HG02970 (cell line): ENCODE data around the gene FMN2.
A peak's percentile ranks its signal among the peaks of the same experiment; 100 is the strongest.

Experiments used
- ATAC-seq: cut with Tn5 transposase; IDR thresholded peaks from one replicate; pipeline ENCODE4 v1.9.1; 2021; ENCODE audit warnings: mild to moderate bottlenecking, moderate library complexity, moderate number of reproducible peaks; ENCODE audit not compliant: unreplicated experiment, low FRiP score

The FMN2 gene

DNA sequence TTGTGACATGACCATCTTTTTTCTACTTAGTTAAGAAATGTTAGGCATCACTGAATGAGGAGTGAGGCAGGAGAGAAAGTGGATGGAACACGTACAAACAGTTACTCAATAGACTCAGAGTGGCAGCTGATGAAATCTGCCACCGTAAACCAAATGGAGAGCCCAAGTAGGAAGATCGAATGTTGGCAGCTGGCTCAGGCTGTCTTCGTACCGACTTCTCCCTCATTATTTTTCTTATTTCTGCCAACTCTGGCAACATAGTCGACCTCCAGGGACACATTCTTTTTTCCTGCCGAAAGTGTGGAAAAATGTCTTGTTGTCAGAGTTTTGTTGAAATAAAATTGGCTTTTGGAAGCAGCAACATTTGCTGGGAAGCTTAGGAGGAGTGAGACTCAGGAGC, 377.0 kb downstream of the FMN2 start:
- no peak for ATAC-seq

GRCh38 chr1:240474133-240474614, 382.5 kb downstream of the FMN2 start:
- ATAC-seq = peak; percentile 64

- ATAC-seq = no peak
Observed at GRCh38 chr1:240475832-240476231, 384.1 kb downstream of the FMN2 start.

GRCh38 chr1:240478536-240478935, 386.9 kb downstream of the FMN2 start:
- ATAC-seq = no peak

DNA sequence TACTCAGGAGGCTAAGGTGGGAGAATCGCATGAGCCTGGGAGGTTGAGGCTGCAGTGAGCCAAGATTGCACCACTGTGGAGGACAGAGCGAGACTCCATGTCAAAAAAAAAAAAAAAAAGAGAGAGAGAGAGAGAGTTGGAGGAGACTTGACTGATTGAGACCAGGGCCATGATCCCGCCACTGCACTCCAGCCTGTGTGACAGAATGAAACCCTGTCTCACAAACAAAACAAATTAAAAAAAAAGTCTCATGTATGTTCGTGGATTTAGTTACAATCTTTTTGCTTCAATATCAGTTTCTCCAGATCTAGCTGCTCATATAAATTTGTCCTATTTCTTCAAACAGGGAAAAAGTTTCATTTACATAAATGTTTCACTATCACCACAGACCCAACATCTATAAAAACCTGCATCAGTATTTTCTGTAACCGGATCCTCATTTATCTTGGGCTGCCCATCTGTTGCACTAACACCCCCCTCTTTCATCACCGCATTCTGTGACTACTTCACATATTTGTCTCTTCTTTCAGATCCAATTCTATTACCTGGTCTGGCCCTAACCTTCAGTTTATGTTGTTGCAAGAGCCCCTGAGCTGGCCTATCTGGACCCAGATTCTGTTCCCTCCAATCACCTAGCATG, 393.2 kb downstream of the FMN2 start:
- no peak for ATAC-seq

GRCh38 chr1:240486611-240487010, 394.9 kb downstream of the FMN2 start:
- ATAC-seq = no peak

DNA sequence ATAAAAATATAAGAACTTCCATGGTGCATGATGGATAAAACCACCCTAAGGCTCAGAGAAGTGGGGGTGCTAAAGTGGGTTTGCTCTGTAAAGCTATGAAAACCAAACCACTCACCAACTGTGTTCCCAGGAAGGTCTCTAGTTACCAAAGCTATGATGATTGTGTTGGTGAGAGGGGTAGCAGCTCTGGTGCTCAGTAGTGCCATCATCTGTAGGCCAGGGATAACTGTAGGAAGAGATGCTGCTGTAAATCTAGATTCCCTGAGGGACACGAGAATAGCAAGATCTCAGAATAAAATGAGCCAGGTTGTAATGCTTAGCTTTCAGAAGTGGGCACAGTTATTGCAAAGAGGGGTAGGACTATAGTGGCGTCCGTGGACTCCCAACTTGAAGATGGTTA, 395.8 kb downstream of the FMN2 start:
- no peak for ATAC-seq

DNA sequence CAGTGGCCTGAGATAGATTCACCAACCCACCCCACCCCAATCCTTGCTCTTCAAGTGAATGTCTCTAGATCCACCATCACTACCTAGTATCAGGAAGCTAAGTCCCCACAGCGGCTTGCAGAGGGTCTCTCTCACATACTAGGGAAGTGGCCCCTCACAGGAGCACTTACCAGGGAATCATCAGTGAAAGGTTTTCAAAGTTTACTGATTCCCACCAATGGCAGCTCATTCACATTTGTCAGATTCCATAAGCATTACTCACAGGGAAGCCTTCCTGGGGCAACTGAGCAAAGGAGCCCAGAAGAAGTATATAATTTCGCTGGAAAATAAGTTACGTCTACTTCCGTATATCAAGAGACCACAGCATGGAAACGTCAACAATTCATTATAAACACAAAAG, 399.5 kb downstream of the FMN2 start:
- no peak for ATAC-seq

DNA sequence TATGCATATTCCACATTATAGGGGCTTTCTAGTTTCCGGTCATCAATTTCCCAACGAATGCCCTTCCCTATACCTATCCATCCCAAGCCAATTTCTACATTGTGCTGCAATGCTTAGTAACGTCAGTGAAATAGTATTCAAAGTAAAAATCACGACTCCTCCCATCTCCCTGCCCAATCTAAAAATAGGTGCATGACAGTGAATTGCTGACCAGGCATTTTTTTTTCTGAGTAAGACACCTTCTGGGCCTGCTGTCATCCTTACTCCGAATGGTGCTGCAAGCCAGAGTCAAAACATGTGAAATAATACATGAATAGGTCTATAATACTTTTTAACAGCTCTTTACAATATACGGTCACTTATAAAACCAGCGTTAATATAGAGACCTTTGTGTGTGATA, 400.1 kb downstream of the FMN2 start:
- ATAC-seq = no peak

DNA sequence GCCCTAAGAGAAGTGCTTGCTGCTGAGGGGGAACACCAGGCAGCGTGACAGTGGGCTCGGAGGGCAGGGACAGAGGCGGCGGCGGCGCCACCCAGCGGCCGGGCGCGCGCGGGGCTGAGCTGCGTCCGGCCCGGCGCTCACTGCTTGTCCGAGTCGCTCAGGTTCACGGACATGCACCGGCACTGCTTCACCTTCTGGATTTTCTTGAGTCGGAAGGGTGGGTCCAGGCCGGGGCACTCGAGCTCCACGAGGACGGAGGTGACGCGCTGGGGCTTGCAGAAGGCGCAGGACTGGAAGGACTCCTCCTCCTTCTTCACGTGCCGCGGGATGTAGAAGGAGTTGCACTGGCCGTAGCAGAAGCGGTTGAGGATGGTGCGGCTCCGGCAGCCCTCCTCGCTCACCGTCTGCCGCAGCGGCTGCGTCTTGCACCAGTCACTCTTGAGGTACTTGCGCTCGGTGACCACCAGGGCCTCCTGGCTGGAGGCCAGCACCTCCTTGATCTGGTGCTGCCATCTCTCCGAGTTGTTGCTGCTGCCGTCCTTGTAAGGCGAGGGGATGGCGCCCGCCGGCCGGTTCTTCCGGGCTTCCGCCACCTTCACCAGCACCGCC, 401.3 kb downstream of the FMN2 start:
- ATAC-seq = no peak

GRCh38 chr1:240495601-240496000, 403.9 kb downstream of the FMN2 start:
- no peak for ATAC-seq

DNA sequence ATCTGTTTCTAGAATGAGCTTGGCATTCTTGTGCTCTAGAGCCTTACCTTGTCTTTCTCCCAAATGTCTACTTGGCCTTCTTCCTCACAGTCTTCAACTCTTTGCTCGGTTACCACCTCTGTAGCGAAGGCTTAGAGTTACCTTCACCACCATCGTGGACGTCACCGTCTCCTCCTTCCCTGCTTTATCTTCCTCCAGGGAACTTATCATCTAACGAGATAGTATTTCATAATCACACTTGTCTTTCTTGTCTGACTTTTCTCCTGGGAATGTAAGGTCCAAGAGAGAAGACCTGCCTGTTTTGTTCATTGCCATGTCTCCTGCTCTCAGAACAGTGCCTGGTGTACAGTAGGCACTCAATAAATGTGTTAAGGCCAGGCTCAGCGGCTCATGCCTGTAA, 404.7 kb downstream of the FMN2 start:
- ATAC-seq = no peak

- ATAC-seq = no peak
Observed at GRCh38 chr1:240496941-240497340, 405.3 kb downstream of the FMN2 start.

GRCh38 chr1:240497908-240498307, 406.2 kb downstream of the FMN2 start:
- ATAC-seq = no peak

DNA sequence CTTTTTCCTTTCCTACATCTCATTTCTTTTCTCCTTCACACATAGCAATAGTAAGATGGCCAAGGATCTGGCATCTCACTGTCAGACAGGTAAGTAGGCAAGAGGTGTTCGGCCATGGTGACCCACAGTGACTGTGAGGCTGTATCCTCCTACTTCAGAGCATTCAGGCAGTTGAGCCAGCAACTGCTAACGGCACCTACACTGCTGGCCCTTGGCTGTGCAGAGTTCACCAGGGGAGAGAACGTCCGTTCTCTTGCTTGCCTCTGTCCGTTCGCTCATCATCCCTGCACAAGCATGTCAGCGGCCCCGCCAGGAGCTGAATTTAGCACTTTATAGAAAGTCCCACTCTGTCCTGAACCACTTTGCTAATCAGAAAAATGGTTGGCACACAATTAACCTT, 406.7 kb downstream of the FMN2 start:
- no peak for ATAC-seq

GRCh38 chr1:240499012-240499411, 407.3 kb downstream of the FMN2 start:
- ATAC-seq = no peak

DNA sequence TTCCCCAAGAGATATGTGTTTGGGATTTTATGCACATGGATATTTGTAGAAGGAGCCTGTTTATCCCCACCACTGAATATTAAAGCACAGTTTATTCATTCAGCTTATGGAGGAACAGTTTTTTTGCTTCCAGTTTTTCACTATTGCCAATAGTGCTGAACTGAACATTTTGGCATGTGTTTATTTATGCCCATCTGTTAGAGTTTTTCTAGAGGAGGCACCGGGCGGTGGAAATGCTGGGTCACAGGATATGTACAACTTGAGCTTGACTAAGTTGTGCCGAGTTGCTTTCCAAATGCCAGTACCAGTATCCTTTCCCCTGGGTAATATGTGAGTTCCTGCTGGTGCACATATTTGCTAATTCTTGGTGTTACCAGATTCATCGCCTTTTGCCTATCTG, 409.0 kb downstream of the FMN2 start:
- no peak for ATAC-seq

- ATAC-seq = no peak
Observed at GRCh38 chr1:240501115-240501514, 409.4 kb downstream of the FMN2 start.

DNA sequence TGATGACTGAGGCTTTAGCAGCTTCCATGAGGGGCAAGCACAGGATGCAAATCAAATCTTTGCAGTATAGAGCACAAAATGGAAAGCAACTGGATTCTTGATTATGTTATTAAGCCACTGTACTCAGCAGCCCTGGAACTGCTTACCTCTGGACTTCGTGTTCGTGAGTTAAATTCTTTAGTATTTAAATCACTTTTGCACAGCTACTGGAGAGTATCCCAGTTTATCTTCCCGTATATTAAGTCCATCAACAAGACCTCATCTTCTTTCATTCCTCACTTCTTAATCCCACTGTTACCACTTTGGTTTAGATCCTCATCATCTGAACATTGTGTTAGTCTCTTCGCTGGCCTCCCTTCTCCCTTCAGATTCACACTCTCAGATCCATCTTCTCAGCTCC, 411.4 kb downstream of the FMN2 start:
- no peak for ATAC-seq

GRCh38 chr1:240503558-240503957, 411.9 kb downstream of the FMN2 start:
- ATAC-seq = no peak

DNA sequence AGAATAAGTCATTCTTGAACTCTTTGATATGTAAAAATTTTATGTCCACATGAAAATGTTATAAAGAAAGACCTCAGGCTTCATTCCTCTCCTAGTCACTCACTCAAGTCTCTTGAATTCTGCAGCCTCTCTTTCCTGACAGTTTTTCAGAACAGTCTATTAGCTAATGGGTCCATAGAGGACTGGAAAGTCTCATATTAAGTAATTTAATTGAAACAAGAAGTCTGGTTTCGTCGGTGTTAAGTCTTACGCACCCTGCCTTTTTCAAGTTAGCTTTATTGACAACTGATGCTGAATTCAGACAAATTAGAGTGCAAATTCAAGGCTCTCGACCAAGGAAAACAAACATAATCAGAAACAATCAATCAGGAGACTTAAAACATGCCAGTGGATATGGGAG, 414.5 kb downstream of the FMN2 start:
- no peak for ATAC-seq

DNA sequence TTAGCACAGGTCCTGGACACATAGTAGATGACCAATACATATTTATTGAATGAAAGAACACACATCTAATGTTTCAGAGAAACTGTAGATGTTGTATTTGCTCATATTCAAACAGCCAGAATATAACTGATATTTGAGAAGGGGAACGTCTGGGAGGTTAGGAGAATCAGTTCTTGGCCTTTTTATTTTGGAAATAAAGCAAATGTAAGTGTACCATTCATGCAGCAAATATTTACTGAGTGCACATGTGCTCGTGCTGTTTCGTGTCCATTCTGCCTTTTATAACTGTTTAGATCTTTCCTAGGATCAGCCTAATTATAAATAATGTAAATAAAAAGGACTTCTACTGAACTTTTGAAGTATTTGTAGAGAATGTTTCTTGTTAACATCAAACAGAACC, 416.5 kb downstream of the FMN2 start:
- no peak for ATAC-seq
